NCI-H748 (cell line): ENCODE data around the gene C6orf141.
"Not testable (repeated sequence)": the region's sequence is repeated elsewhere in the genome, so short reads cannot be mapped to it uniquely, and the experiment has no call there.

ENCODE experiments used
- DNase-seq: peaks from one replicate; lab custom pipeline; 2025; ENCODE audit not compliant: unreplicated experiment; lab: John Stamatoyannopoulos, UW

The C6orf141 gene

DNA sequence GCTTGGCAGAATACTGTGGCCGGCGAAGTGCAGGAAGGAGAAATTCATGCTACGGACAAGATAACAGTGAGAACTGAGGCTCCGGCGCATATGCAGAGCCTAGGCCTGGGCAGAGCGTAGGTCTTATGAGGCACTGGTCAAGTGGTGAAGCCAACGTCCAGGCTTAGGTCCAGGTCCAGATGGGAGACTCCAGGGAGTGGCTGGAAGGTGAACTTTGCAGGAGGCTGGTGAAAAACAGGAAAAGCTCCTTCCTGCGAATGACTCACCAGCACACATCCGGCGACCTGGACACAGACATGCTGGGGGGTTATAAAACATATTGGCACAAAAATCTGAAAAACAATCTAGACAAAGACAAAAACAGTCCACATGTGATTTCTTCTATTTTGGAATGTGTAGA, 15.4 kb downstream of the C6orf141 start:
- DNase-seq = no peak

- no peak for DNase-seq
Measured at GRCh38 chr6:49570474-49571079, 20.1 kb downstream of the C6orf141 start.

DNA sequence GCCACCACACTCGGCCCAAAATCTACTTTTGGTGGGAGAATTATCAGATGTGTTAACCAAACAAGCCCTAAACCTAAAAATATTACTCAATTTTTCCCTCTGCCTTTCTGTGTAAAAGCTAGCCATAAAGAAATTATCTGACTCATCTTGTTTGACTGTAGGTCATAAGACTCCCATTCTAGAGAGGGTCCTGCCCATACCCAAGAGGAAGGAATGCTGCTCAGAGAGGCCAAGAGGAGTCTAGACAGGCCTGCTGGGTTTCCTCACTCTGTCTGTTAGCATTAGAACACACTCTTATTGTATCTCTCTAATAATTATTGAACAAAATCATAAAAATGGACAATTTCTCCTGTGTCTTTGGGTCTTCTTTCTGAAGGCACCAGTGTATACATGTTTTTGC, 26.1 kb downstream of the C6orf141 start:
- DNase-seq = no peak

- no peak for DNase-seq
Measured at GRCh38 chr6:49579649-49580048, 29.2 kb downstream of the C6orf141 start.

DNA sequence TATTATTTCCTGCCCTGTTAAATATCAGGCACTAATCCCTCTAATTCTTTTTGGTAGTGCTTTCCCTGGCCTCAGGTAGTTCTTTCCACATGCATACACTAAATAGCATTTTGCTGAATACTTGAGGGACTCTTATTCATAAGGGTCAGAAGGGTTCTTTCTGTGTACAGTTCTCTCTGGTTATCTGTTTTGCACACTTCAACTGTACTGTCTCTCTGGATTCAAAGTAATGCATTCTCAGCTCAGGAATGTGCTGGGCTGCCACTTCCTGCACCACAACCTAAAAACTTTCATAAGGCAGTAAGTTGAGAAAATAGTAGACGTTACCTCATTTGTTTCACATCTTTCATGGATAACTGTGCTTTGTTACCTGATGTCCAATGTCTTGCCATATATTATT, 32.1 kb downstream of the C6orf141 start:
- no peak for DNase-seq

DNA sequence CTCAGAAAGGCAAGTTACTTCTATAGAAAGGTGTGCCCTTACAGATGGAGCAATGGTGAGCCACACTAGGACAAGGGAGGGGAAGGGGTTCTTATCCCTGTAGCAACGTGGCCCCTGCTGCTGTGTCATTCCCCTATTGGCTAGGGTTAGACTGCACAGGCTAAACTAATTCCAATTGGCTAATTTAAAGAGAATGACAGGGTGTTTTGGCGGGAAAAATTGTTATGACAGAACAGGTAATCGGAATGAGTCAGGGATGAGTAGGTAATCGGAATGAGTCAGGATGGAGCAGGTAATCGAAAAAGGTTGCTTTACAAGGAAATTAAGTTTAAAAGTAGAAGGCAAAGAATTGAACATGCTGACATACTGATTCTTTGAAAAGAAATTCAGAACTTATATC, 36.8 kb downstream of the C6orf141 start:
- not testable (repeated sequence) for DNase-seq
